ENCODE measurements around the gene SBDS. TPM values are rescaled to one million over a fixed set of nuclear protein-coding genes. Genes with fewer than 3 reads are reported as not detected.
"Not testable (repeated sequence)": the region's sequence is repeated elsewhere in the genome, so short reads cannot be mapped to it uniquely, and the experiment has no call there.

The SBDS gene
- total RNA-seq, 4 donors from 2014 or later: 62.3 to 111 (median 70.7) TPM

DNA sequence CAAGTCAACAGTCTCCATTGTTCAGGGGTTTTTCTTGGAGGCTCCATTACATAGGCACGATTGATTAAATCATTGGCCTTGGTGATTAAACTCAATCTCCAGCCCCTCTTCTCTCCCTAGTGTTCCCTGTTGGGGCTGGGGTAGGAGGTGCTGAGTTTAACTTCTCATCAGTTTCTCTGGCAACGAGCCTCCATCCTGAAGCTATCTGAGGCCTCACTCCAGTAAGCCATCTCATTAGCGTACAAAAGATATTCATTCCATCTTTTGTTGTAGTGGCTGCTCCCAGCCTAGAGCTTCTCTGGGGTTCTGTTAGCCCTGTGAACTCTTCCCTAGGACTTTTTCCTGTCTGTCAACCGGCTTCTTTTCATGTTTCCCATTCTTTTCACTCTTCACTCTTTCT, 12.9 kb upstream of the SBDS start:
- H3K27me3 ChIP-seq: no peaks in the 10 kb centered on the region
- peaks cover 0 to 59% (median 0%) of the 10 kb centered on the region in 3 donors for H3K36me3 ChIP-seq
- no peak for DNase-seq
- no peak overlapping the region for H3K27ac ChIP-seq
- H3K4me3 ChIP-seq: no peak overlapping the region
- no peaks in the 10 kb centered on the region for H3K9me3 ChIP-seq
- TF ChIP-seq, protein P1, sequence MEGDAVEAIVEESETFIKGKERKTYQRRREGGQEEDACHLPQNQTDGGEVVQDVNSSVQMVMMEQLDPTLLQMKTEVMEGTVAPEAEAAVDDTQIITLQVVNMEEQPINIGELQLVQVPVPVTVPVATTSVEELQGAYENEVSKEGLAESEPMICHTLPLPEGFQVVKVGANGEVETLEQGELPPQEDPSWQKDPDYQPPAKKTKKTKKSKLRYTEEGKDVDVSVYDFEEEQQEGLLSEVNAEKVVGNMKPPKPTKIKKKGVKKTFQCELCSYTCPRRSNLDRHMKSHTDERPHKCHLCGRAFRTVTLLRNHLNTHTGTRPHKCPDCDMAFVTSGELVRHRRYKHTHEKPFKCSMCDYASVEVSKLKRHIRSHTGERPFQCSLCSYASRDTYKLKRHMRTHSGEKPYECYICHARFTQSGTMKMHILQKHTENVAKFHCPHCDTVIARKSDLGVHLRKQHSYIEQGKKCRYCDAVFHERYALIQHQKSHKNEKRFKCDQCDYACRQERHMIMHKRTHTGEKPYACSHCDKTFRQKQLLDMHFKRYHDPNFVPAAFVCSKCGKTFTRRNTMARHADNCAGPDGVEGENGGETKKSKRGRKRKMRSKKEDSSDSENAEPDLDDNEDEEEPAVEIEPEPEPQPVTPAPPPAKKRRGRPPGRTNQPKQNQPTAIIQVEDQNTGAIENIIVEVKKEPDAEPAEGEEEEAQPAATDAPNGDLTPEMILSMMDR (IDR thresholded peaks at IDR 0.05): no peak
- no peak for TF ChIP-seq POLR2A (IDR thresholded peaks at IDR 0.05)
- no peaks in the 10 kb centered on the region for H3K4me1 ChIP-seq

DNA sequence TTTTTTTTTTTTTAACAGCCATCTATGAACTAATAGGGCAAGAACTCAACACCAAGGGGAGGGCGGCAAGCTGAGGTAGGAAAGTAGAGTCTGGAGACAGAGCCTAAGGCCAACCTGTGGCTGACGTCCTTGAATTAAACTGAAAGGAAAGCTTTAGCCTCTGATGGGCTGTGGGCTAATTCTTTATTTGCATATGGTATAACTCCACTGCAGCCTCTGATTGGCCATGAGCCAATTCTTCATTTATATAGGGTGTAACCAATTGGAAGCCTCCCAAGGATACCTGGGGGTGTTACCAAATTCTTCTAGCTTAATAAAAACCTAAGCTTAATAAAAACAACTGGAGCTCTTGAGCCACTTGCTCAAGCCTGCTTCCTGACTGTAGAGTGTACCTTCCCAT, 11.6 kb upstream of the SBDS start:
- peaks cover 0 to 51% (median 0%) of the 10 kb centered on the region in 3 donors for H3K36me3 ChIP-seq
- no peaks in the 10 kb centered on the region for H3K4me1 ChIP-seq
- H3K27me3 ChIP-seq: no peaks in the 10 kb centered on the region
- TF ChIP-seq, protein P1 (IDR thresholded peaks at IDR 0.05): no peak
- no peak for TF ChIP-seq POLR2A (IDR thresholded peaks at IDR 0.05)
- H3K27ac ChIP-seq: no peak overlapping the region
- H3K4me3 ChIP-seq: no peak overlapping the region
- H3K9me3 ChIP-seq: no peaks in the 10 kb centered on the region
- no peak for DNase-seq

DNA sequence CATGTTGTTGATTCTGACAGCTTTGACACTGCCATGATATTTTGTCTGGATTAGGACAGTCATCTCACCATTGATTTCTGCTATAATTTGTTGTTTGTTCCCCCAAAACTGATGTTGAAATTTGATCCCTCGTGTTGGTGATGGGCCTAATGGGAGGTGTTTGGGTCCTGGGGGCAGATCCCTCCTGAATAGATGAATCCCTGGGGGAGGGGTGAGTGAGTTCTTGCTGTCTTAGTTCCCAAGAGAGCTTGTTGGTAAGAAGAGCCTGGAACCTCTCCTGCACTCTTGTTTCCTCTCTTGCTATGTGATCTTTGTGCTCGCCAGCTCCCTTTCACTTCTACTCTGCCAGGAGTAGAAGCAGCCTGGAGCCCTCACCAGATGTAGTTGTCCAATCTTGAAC, 8.8 kb upstream of the SBDS start:
- H3K36me3 ChIP-seq: peaks cover 0 to 37% (median 0%) of the 10 kb centered on the region in 3 donors
- H3K4me3 ChIP-seq, H3K9me3 ChIP-seq, H3K27me3 ChIP-seq, H3K4me1 ChIP-seq, DNase-seq, H3K27ac ChIP-seq: not testable (repeated sequence)

DNA sequence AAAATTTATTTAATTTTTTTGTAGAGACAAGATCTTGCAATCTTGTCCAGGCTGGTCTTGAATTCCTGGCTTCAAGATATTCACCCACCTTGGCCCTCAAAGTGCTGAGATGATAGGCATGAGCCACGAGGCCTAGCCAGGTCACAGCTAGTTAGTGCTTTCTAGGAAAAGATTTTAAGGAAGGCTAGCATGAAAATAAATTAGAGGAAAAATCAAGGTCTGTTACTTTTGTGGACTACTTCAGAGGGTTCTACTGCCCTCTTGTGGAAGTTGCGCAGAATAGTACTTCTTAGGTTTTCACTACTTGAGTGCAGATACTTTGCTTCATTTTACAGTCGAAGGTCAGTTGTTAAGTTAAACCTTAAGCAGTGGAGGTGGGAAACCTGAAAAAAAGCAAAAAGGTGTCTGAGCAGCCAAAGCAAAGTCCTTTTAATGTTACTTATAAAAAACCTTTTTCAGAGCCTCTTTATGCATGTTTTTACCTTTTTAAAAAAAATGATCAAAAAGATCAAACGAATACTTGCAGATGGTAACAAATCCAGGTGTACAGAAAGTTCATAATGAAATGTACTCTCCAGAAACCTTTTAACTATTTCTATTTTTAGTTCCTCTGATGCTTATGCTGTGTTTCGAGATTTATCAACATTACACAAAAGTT, 5.3 kb upstream of the SBDS start:
- H3K4me1 ChIP-seq, H3K9me3 ChIP-seq, H3K27me3 ChIP-seq, H3K4me3 ChIP-seq, H3K27ac ChIP-seq, DNase-seq: not testable (repeated sequence)
- TF ChIP-seq, protein P1 (IDR thresholded peaks at IDR 0.05): peak in 5 of 6 experiments; percentile 7 to 43 (median 33)
- H3K36me3 ChIP-seq: peaks cover 0 to 18% (median 0%) of the 10 kb centered on the region in 3 donors

DNA sequence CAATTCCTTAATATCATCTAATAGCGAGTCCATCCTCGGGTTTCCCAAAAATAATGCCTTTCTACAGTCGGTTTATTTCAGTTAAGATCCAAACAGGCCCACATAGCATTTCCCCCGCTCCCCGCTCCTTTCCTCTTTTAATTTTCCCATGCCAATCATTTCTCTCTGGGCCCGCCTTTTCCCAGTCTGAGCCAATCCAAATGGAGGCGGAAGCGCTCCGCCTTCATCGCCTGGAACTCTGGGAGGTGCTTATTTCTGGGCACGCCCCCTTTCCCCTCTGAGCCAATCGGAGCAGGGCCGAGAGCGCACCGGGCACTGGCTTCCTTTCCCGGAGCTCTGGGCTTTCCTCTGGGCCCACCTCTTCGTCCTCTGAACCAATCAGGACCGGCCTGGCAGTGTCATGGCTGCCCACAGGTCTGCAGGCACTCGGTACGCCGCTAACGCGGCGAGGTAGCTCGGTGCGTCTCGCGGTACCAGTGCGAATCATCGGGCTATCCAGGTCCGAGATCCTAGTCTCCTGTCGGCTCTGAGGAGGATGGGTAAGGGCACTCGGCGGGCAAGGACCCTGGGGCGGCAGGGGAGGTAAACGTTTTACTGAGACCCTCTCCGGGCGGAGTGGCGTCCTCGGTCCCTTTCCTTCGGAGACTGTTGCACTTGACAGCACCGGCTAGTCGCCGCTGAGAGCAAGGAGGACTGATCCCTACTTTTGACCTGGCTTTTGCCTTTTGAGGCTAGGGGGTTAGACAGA, 1.2 kb upstream of the SBDS start, which contains the start of gene TYW1:
Gene TYW1 (plus strand): TSS at position 390 of the 748 bp plus-strand sequence. CDS start 146 bp downstream, at position 536.
- peak; percentile 66 to 74 for TF ChIP-seq POLR2A (IDR thresholded peaks at IDR 0.05)
- peak within 1 kb of the TSS; percentile 56 to 80 (median 68) for H3K4me3 ChIP-seq
- peaks cover 0 to 36% (median 4%) of the 10 kb centered on the region in 3 donors for H3K36me3 ChIP-seq
- H3K27ac ChIP-seq: peak within 1 kb of the TSS; percentile 91 to 100 (median 98)
- not testable (repeated sequence) for H3K4me1 ChIP-seq, H3K27me3 ChIP-seq, H3K9me3 ChIP-seq
- DNase-seq: peak; percentile 98 to 100 (median 98)

DNA sequence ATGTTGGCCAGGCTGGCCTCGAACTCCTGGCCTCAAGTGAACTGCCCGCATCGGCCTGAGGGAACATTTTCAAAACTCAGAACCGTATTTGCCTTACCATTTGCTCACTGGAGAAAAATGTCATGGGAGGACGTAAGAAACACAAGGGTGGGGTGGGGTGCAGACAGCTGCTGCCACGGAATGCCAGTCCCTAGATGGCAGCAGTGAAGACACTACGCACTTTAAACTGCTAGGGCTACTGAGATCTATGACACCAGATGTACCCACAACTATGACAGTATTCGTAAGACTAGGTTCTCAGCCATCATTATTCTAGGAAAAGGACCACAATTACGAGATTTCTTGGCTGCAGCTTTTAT, 716 bp downstream of the SBDS start:
- H3K4me3 ChIP-seq: peak overlapping the region; percentile 56 to 80 (median 76)
- not testable (repeated sequence) for H3K27me3 ChIP-seq, H3K4me1 ChIP-seq, H3K9me3 ChIP-seq
- DNase-seq: peak; percentile 52 to 83 (median 62)
- H3K36me3 ChIP-seq: peaks cover 0 to 46% (median 4%) of the 10 kb centered on the region in 3 donors
- TF ChIP-seq POLR2A (IDR thresholded peaks at IDR 0.05): peak; percentile 56 to 78
- TF ChIP-seq, protein P1 (IDR thresholded peaks at IDR 0.05): peak in 4 of 6 experiments; percentile 40 to 55 (median 48)
- H3K27ac ChIP-seq: peak overlapping the region; percentile 97 to 100 (median 98)

DNA sequence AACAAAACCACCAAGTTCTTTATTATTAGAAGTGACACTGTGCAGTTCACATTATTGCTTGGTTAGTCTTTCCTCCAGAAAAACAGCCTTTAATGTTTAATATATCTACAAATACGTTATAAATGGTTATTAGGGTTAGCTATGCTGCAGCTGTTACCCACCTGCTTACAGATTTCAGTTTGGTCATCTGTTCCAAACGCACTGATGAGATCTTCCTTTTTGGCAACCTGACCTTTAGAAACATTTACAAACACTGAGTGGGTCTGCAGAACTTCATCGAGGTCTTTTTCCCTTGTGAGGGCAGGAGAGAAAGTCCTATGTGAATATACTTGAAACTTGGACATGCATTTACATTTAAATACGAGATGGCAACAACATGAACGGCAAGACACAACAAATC, 1.3 kb downstream of the SBDS start:
- Histone ChIP-seq H3K36me3 (peaks cover 0 to 44% (median 4%) of the 10 kb centered on the region in 3 donors), H3K4me3 (peak overlapping the region; percentile 56 to 80 (median 76)), H3K27ac (peak overlapping the region in 3 of 4 donors; percentile 98 to 100 (median 99))
- not testable (repeated sequence) for H3K27me3 ChIP-seq, DNase-seq, H3K4me1 ChIP-seq, H3K9me3 ChIP-seq

DNA sequence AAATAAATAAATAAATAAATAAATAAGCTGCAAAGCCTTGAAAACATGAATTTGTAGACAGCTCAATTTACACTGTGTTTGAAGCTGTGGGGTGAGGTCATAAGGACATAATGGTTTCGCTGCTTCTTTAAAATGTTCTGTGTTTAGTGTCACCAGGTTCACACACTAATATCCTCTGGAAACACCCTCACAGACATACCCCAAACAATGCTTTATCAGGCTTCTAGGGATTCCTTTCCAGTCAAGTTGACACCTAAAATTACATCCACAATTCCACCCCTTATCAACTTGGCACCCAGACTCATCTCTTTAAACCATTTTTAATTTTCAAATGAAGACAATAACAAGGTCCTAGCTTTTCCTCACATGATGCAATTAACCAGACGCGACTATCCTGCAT, 5.8 kb downstream of the SBDS start:
- H3K9me3 ChIP-seq, H3K4me3 ChIP-seq, H3K27me3 ChIP-seq, H3K27ac ChIP-seq, H3K4me1 ChIP-seq, DNase-seq: not testable (repeated sequence)
- H3K36me3 ChIP-seq: peaks cover 0 to 67% (median 4%) of the 10 kb centered on the region in 3 donors

DNA sequence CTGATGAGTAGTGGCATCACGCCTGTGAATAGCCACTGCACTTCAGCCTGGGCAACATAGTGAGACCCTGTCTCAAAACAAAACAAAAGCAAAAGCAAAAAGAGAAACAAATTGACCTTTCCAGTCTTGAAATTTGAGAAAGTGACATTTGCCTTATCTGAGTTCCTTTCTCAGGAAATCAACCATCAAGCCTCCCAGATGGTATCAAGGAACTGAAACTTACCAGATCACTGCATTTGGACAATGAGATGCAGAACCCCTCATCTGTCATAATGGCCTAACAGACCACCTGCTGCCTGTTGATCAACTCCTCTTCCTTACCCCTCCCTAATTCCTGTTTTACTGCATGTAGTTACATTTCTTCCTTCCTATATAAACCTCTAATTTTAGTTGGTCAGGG, 15.1 kb downstream of the SBDS start:
- not testable (repeated sequence) for DNase-seq, H3K27ac ChIP-seq, H3K27me3 ChIP-seq, H3K4me3 ChIP-seq, H3K36me3 ChIP-seq, H3K4me1 ChIP-seq
- H3K9me3 ChIP-seq: peaks cover 0 to 14% (median 3%) of the 10 kb centered on the region in 4 donors

DNA sequence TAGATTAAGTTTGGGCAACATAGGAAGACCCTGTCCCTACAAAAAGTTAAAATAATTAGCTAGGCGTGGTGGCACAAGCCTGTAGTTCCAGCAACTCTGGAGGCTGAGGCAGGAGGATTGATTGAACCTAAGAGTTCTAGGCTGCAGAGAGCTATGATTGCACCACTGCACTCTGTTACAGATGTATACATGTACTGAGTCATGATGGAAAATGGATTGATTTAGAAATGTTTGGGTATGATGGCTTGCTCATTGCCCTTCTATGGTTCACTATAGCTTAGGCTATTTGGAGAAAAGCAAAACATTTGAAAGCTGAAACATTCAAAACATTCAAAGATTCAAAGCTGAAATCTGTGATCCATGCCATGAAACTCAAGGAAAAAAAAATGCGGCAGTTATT, 16.4 kb downstream of the SBDS start:
- not testable (repeated sequence) for DNase-seq, H3K4me1 ChIP-seq, H3K4me3 ChIP-seq, H3K27me3 ChIP-seq, H3K27ac ChIP-seq, H3K36me3 ChIP-seq
- peaks cover 0 to 14% (median 3%) of the 10 kb centered on the region in 4 donors for H3K9me3 ChIP-seq
